H9 (cell line): ENCODE data around the gene CABP4. TPM values are rescaled to one million over a fixed set of nuclear protein-coding genes. Genes with fewer than 3 reads are reported as not detected.

Experiments
- DNase-seq: peaks from one replicate; pipeline ENCODE4 v3.0.0-alpha.2; 2017
- H2AFZ ChIP-seq: one replicate; pipeline ENCODE4 v1.6.1; 2013; ENCODE audit warnings: mild to moderate bottlenecking, low read length, control low read depth, moderate library complexity
- H2AK5ac ChIP-seq: 2 replicates; pipeline ENCODE4 v1.6.1; 2013; ENCODE audit warnings: low read length, control low read depth, mixed read lengths; ENCODE audit not compliant: insufficient read length
- H2BK120ac ChIP-seq: one replicate; pipeline ENCODE4 v1.6.1; 2013; ENCODE audit warnings: low read depth, mild to moderate bottlenecking, low read length, control low read depth, inconsistent platforms; ENCODE audit not compliant: poor library complexity, severe bottlenecking
- H2BK12ac ChIP-seq: 2 replicates; pipeline ENCODE4 v1.6.1; 2013; ENCODE audit warnings: low read length, control low read depth, mixed read lengths, low read depth; ENCODE audit not compliant: insufficient read length
- H2BK15ac ChIP-seq: 2 replicates; pipeline ENCODE4 v1.6.1; 2013; ENCODE audit warnings: low read depth, low read length, control low read depth
- H2BK20ac ChIP-seq: one replicate; pipeline ENCODE4 v1.6.1; 2013; ENCODE audit warnings: low read depth, mild to moderate bottlenecking, low read length, control low read depth, inconsistent platforms; ENCODE audit not compliant: poor library complexity, severe bottlenecking
- H2BK5ac ChIP-seq: 2 replicates; pipeline ENCODE4 v1.6.1; 2013; ENCODE audit warnings: low read length, control low read depth, mixed read lengths; ENCODE audit not compliant: insufficient read length
- H3K14ac ChIP-seq: 2 replicates; pipeline ENCODE4 v1.6.1; 2013; ENCODE audit warnings: low read length, control low read depth; ENCODE audit not compliant: insufficient read depth
- H3K18ac ChIP-seq: 2 replicates; pipeline ENCODE4 v1.6.1; 2013; ENCODE audit warnings: low read depth, mild to moderate bottlenecking, mixed read lengths, low read length, control low read depth; ENCODE audit not compliant: insufficient read length
- H3K23ac ChIP-seq: 2 replicates; pipeline ENCODE4 v1.6.1; 2013; ENCODE audit warnings: low read length, control low read depth, mixed read lengths, low read depth; ENCODE audit not compliant: insufficient read length
- H3K23me2 ChIP-seq: 2 replicates; pipeline ENCODE4 v1.6.1; 2013; ENCODE audit warnings: low read depth, mild to moderate bottlenecking, mixed read lengths, low read length, control low read depth; ENCODE audit not compliant: insufficient read length, poor library complexity, severe bottlenecking
- H3K27ac ChIP-seq: 2 replicates; pipeline ENCODE4 v1.5.1; 2013; ENCODE audit warnings: low read length, control low read depth, mixed read lengths, low read depth; ENCODE audit not compliant: insufficient read length
- H3K27me3 ChIP-seq: 2 replicates; pipeline ENCODE4 v1.6.1; 2013; ENCODE audit warnings: low read length, control low read depth, inconsistent platforms; ENCODE audit not compliant: insufficient read depth
- H3K4ac ChIP-seq: 2 replicates; pipeline ENCODE4 v1.6.1; 2013; ENCODE audit warnings: low read depth, mild to moderate bottlenecking, control low read depth, inconsistent platforms, low read length, moderate library complexity
- H3K4me1 ChIP-seq: 2 replicates; pipeline ENCODE4 v1.6.1; 2013; ENCODE audit warnings: low read length, control low read depth, inconsistent platforms; ENCODE audit not compliant: insufficient read depth
- H3K4me2 ChIP-seq: 2 replicates; pipeline ENCODE4 v1.6.1; 2013; ENCODE audit warnings: low read length, control low read depth, mixed read lengths; ENCODE audit not compliant: insufficient read length, insufficient read depth
- H3K56ac ChIP-seq: 2 replicates; pipeline ENCODE4 v1.6.1; 2013; ENCODE audit warnings: low read depth, mild to moderate bottlenecking, mixed read lengths, low read length, control low read depth; ENCODE audit not compliant: insufficient read length
- H3K79me1 ChIP-seq: 2 replicates; pipeline ENCODE4 v1.6.1; 2013; ENCODE audit warnings: low read depth, mild to moderate bottlenecking, moderate library complexity, low read length, control low read depth, inconsistent platforms; ENCODE audit not compliant: insufficient read depth, poor library complexity, severe bottlenecking
- H3K79me2 ChIP-seq: 2 replicates; pipeline ENCODE4 v1.6.1; 2013; ENCODE audit warnings: low read length, control low read depth, inconsistent platforms; ENCODE audit not compliant: insufficient read depth
- H3K9ac ChIP-seq: 2 replicates; pipeline ENCODE4 v1.6.1; 2013; ENCODE audit warnings: low read length, control low read depth, mixed read lengths; ENCODE audit not compliant: insufficient read length; ENCODE audit errors: extremely low read depth
- H3K9me3 ChIP-seq: one replicate; pipeline ENCODE4 v1.6.1; 2013; ENCODE audit warnings: low read depth, low read length, inconsistent platforms; ENCODE audit not compliant: control insufficient read depth
- H3T11ph ChIP-seq: one replicate; pipeline ENCODE4 v1.6.1; 2013; ENCODE audit warnings: mild to moderate bottlenecking, low read length, control low read depth, inconsistent platforms
- H4K20me1 ChIP-seq: one replicate; pipeline ENCODE4 v1.6.1; 2013; ENCODE audit not compliant: control insufficient read depth, insufficient read length, insufficient read depth
- H4K5ac ChIP-seq: 2 replicates; pipeline ENCODE4 v1.6.1; 2013; ENCODE audit warnings: low read depth, mild to moderate bottlenecking, mixed read lengths, low read length, control low read depth; ENCODE audit not compliant: insufficient read length
- H4K8ac ChIP-seq: replicated peaks from 2 replicates; pipeline ENCODE4 v1.6.1; 2013; ENCODE audit warnings: low read length, control low read depth, mixed read lengths, low read depth; ENCODE audit not compliant: insufficient read length
- H4K91ac ChIP-seq: 2 replicates; pipeline ENCODE4 v1.6.1; 2013; ENCODE audit warnings: low read depth, mild to moderate bottlenecking, moderate library complexity, mixed read lengths, low read length, control low read depth; ENCODE audit not compliant: insufficient read length
- H3K27ac Mint-ChIP-seq, 3 experiments: 2 replicates in 2 of 3; 3 replicates in 1 of 3; pipeline ENCODE4 v1.8.0; 2020 to 2021; ENCODE audit warnings: mixed read lengths in 3 of 3, mild to moderate bottlenecking in 1 of 3, moderate library complexity in 1 of 3
- H3K27me3 Mint-ChIP-seq: 2 replicates; pipeline ENCODE4 v1.8.0; 2021; ENCODE audit warnings: low read depth, mild to moderate bottlenecking, moderate library complexity, mixed read lengths
- H3K36me3 Mint-ChIP-seq, 3 experiments: 2 replicates in 2 of 3; 3 replicates in 1 of 3; pipeline ENCODE4 v1.8.0; 2020 to 2021; ENCODE audit warnings: low read depth in 3 of 3, mixed read lengths in 3 of 3; ENCODE audit not compliant: insufficient read depth in 1 of 3
- H3K4me1 Mint-ChIP-seq, 2 experiments: 2 replicates each; pipeline ENCODE4 v1.8.0; 2020; ENCODE audit warnings: mixed read lengths in 2 of 2
- H3K4me3 Mint-ChIP-seq, 2 experiments: 2 replicates in 1 of 2; 3 replicates in 1 of 2; pipeline ENCODE4 v1.8.0; 2020 to 2021; ENCODE audit warnings: mild to moderate bottlenecking in 2 of 2, mixed read lengths in 2 of 2, moderate library complexity in 1 of 2
- H3K9me3 Mint-ChIP-seq, 2 experiments: 2 replicates in 1 of 2; 3 replicates in 1 of 2; pipeline ENCODE4 v1.8.0; 2020; ENCODE audit warnings: mild to moderate bottlenecking in 2 of 2, mixed read lengths in 2 of 2, moderate library complexity in 1 of 2
- CTCF ChIP-seq: fragments of 200-600 bp; sonication (generic); conservative IDR thresholded peaks from 3 replicates; pipeline ENCODE4 v1.8.0; 2021; ENCODE audit warnings: antibody characterized with exemption, mild to moderate bottlenecking
- WGBS: extraction: QIAGEN DNeasy Blood & Tissue Kit; methylation state at CpG from one replicate; pipeline ENCODE4 v1.1.7; 2013; ENCODE audit warnings: missing lambda C conversion rate, low lambda C conversion rate, mixed read lengths; ENCODE audit not compliant: insufficient read length; ENCODE audit errors: extremely low coverage; 5-methylcytosine and 5-hydroxymethylcytosine counted together
- total RNA-seq: library from RNA; stranded (reverse); gene quantifications from 2 replicates; pipeline ENCODE4 v1.2.1, GENCODE V29; 2021

Gene CABP4
- total RNA-seq, 1 experiment from 2014 or later, result not detected

DNA sequence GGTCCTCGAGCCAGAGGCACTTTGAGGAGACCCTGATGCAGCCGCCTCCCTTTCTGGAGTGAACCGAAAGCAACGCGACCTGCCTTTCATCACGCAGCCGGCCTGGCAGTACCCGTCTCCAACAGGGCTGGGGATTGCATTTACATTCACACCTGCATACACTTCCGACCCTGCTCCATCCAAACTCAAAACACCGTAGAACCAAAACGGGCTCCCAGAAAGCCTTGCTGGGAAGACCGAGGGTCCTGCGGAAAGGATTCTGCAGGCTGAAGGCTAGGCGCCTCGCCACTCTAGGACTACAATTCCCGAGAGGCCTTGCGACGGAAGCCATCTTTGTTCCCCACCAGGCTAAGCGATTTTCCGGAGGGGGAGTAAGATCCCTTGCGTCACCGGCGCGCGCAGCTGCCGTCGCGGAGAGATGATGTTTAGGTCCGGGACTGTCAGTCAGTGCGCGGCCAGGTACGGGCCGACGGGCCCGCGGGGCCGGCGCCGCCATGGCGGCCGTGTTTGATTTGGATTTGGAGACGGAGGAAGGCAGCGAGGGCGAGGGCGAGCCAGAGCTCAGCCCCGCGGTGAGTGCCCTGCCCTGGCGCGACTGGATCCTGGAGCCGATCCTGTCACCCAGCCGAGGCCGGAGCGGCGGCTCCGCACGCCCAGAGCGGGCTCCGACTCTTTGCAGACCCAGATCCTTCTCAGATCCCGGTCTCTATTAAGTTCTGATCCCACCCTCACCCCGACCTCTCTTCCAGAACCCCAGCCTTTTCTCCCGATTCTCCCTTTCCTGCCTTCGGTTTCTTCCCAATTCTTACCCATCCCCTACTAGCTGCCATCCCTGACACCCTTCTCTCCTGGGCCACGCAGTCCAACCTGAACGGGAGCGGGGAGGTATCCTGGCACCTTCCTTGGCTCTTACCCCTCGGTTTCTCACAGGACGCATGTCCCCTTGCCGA, 26.8 kb upstream of the CABP4 start, which contains the start of gene RPS6KB2:
RPS6KB2 (plus strand) TSS at position 443 of the 950 bp plus-strand sequence; CDS start at position 495, 52 bp downstream.
- H3K27ac ChIP-seq, result no peak within 1 kb of the TSS
- WGBS, result no CpG with 5 or more reads among the region's 68 CpGs
- H3K79me1 ChIP-seq, result no peaks in the 10 kb centered on the region

More for the DNA sequence above, 26.8 kb upstream of the CABP4 start, which contains the start of gene RPS6KB2:
- H3K9me3 Mint-ChIP-seq, result no peaks in the 10 kb centered on the region
- peaks cover 9 to 24% (median 19%) of the 10 kb centered on the region in 3 experiments; a peak in 6 of 7 replicates for H3K36me3 Mint-ChIP-seq
- Histone ChIP-seq H3K4me2 (peak within 1 kb of the TSS; percentile 90), H3K23ac (no peak within 1 kb of the TSS), H3K4me1 (no peaks in the 10 kb centered on the region), H3K18ac (no peak within 1 kb of the TSS), H2BK12ac (no peak within 1 kb of the TSS), H3K56ac (no peak within 1 kb of the TSS), H4K5ac (no peak within 1 kb of the TSS), H2BK15ac (no peak within 1 kb of the TSS), H4K20me1 (no peaks in the 10 kb centered on the region), H3K14ac (no peak within 1 kb of the TSS; the same call in 1 of the 2 replicates), H4K91ac (no peak within 1 kb of the TSS), H3K9ac (peak within 1 kb of the TSS; percentile 76), H3K27me3 (no peaks in the 10 kb centered on the region), H2BK5ac (no peak within 1 kb of the TSS), H3K9me3 (no peaks in the 10 kb centered on the region), H3K4ac (no peak within 1 kb of the TSS), H3K79me2 (no peaks in the 10 kb centered on the region; the same call in 1 of the 2 replicates), H3T11ph (no peak within 1 kb of the TSS), H2BK120ac (no peak within 1 kb of the TSS), H2AK5ac (no peak within 1 kb of the TSS), H2AFZ (no peak within 1 kb of the TSS), H4K8ac (no peak within 1 kb of the TSS), H3K23me2 (peaks cover 4% of the 10 kb centered on the region), H2BK20ac (no peak within 1 kb of the TSS)
- H3K27ac Mint-ChIP-seq, result peak within 1 kb of the TSS; percentile 46 to 95 (median 85); a peak in 5 of 7 replicates
- TF ChIP-seq CTCF, result no peak
- H3K27me3 Mint-ChIP-seq, result no peaks in the 10 kb centered on the region; the same call in 1 of the 2 replicates
- DNase-seq, result peak; percentile 97
- peaks cover 9 to 12% of the 10 kb centered on the region in 2 experiments for H3K4me1 Mint-ChIP-seq
- H3K4me3 Mint-ChIP-seq, result peak within 1 kb of the TSS; percentile 87 to 92
